HL-60 (cell line): ENCODE results near the gene EIPR1.

Experiments
- CTCF ChIP-seq: IDR thresholded peaks from one replicate; pipeline ENCODE4 v1.5.1; 2011; ENCODE audit warnings: low read length, control low read depth, inconsistent platforms; ENCODE audit not compliant: insufficient read depth
- GABPA ChIP-seq: IDR thresholded peaks from 2 replicates; pipeline ENCODE4 v1.6.1; 2012; ENCODE audit warnings: low read depth
- POLR2AphosphoS5 ChIP-seq: IDR thresholded peaks from 2 replicates; pipeline ENCODE4 v1.6.1; 2012; ENCODE audit warnings: low read depth
- REST ChIP-seq: IDR thresholded peaks from 2 replicates; pipeline ENCODE4 v1.6.1; 2012; ENCODE audit warnings: low read depth; ENCODE audit not compliant: insufficient replicate concordance

GRCh38 chr2:3264010-3264744 lies 113.4 kb downstream of the EIPR1 start:
- TF ChIP-seq CTCF (no peak), POLR2AphosphoS5 (no peak), GABPA (no peak), REST (no peak)
